ENCODE results near the gene HLA-DMA. TPM values are rescaled to one million over a fixed set of nuclear protein-coding genes. Genes with fewer than 3 reads are reported as not detected.

The HLA-DMA gene
- total RNA-seq = 0.78 and 2.1 TPM in 2 replicates

DNA sequence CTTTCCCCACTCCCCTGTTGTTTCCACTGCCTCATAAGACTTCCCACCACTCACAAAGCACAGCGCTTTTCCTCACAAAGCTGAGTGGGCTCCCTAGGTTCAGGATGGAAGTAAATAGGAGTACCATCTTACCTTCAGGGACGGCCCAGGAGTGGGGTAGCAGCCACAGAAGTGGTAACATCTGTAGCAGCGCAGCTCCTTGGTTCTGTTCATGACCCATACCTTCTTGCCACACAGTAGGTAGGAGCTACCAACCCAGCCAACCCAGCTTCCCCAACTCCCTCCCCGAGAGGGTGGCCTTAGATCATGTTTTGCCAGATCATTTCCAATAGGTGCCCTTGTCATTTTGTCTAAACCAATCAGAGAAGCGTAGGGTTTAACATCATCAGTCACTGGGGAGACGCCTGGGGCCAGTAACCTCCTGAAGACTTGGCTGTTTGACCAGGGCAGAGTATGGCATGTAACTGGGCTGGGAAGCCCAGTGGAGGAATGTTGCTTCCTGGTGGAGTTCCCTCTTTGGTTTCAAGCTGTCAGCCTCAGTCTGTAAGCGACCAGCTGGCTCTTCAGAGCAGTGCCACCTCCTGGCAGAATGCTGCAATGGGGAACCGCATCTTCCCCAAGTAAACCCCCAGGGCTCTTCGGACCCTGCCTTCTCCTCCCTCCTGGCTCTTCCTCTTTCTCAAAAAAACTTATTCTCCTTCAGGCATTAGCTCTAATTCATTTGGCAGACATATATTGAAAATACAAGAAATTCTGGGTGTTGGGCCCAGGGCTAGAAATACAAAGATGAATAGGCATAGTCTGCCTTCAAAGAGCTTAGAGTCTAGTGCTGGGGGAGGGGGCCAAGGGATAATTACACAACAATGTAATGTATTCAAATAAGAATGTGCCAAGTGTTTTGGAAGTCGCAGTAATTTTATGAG is at the start of gene HLA-DMA:
Gene HLA-DMA, minus strand, starts transcription at position 281 of the 923 bp plus-strand sequence. Its CDS starts 61 bp downstream, at position 220.

DNA sequence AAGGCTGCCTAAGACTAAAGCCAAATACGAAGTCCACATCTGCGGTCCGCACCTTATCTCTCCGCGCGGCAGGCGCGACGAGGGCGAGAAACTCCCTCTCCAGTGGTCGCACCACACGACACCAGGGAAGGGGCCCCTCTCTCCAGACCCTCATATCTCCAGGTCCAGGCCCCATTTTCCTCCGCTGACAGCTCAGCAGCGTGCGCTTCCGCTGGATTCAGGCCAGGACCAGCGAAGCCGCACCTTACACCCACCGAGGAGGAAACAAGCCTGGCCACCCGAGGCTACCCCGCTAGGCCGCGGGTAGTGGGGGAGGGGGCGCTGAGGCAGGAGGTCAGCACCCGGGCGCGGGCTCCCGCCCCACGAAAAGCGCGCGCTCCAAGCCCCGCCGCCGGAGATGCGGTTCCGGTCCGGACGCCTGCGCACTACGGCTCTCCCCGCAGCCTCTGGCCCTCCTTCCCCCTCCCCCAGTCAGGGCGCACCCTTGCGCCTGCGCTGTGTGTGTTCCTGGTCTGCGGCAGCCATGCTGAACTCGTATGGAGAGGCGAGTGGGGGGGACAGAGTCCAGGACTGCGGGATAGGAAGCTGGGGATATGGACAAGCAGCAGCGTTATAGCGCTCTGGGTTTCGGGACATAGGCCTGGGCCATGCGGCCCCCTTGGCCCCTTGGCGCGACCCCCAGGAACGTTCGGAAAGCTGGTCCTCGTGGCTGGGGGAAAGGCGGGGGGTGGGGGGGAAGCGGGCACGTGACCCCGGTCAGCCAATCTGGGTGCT is 15.4 kb upstream of the HLA-DMA start, which contains the start of gene BRD2:
Gene BRD2, plus strand, starts transcription at position 502 of the 774 bp plus-strand sequence. CDS start 4,305 bp downstream, outside the sequence.

DNA sequence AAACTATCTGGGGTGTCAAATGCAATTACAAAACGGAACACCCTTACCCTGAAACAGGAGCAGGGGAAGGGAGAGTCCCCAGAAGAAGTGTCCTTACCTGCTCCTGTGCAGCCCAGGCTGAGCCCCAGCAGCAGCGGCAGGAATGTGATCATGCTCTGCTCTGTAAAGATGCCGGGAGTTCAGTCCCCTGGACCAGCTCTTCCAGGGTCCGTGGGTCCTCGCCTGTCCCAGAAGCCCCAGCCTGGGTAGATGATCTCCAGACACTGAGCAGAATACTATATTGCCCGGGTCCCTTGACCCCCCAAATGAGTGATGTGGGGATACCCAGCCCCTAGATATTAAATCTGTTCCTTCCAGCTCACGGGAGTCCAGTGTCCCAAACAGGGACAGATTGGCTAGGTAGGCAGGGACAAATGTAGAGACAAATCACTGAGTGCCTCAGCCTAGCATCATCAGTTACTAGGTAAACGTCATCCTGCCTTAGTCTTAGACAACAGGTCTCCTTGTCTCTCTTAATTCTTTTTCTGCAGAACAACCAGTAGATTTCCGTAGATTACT is 12.2 kb downstream of the HLA-DMA start, which contains the start of gene HLA-DMB:
Gene HLA-DMB, minus strand, starts transcription at position 373 of the 558 bp plus-strand sequence. Its CDS starts 221 bp downstream, at position 152.

Other genes starting within 250 kb of the HLA-DMA start
- not detected in 2 replicates for gene HLA-DQA2, start 211.7 kb downstream of the HLA-DMA start, total RNA-seq
- gene HLA-DQB2, start 189.6 kb downstream of the HLA-DMA start, total RNA-seq = not detected in 2 replicates
- gene HLA-DOB, start 136.1 kb downstream of the HLA-DMA start, total RNA-seq = 0.18 TPM in 1 of 2 replicates, not detected in the other
- 8.3 and 11.4 TPM in 2 replicates for gene TAP2, start 114.4 kb downstream of the HLA-DMA start, total RNA-seq
- gene PSMB8, start 109.0 kb downstream of the HLA-DMA start, total RNA-seq = 29.8 and 31.2 TPM in 2 replicates
- gene TAP1, start 99.4 kb downstream of the HLA-DMA start, total RNA-seq = 54.9 and 66.3 TPM in 2 replicates
- 11.6 and 12.9 TPM in 2 replicates for gene PSMB9, start 98.9 kb downstream of the HLA-DMA start, total RNA-seq
- not detected in 2 replicates for gene HLA-DMB, start 12.1 kb downstream of the HLA-DMA start, total RNA-seq
- 79.3 and 102 TPM in 2 replicates for gene BRD2, start 15.5 kb upstream of the HLA-DMA start, total RNA-seq
- not detected in 2 replicates for gene HLA-DOA, start 56.5 kb upstream of the HLA-DMA start, total RNA-seq
- gene HLA-DPA1, start 120.6 kb upstream of the HLA-DMA start, total RNA-seq = 0.30 TPM in 1 of 2 replicates, not detected in the other
- gene HLA-DPB1, start 122.9 kb upstream of the HLA-DMA start, total RNA-seq = 2.4 TPM in 1 of 2 replicates, not detected in the other
- gene COL11A2, start 239.4 kb upstream of the HLA-DMA start, total RNA-seq = 0.30 and 0.37 TPM in 2 replicates
- 22.9 and 27.8 TPM in 2 replicates for gene RXRB, start 247.6 kb upstream of the HLA-DMA start, total RNA-seq
- 162 and 171 TPM in 2 replicates for gene SLC39A7, start 247.8 kb upstream of the HLA-DMA start, total RNA-seq